Measurements from ENCODE around the gene HOXC11.

DNA sequence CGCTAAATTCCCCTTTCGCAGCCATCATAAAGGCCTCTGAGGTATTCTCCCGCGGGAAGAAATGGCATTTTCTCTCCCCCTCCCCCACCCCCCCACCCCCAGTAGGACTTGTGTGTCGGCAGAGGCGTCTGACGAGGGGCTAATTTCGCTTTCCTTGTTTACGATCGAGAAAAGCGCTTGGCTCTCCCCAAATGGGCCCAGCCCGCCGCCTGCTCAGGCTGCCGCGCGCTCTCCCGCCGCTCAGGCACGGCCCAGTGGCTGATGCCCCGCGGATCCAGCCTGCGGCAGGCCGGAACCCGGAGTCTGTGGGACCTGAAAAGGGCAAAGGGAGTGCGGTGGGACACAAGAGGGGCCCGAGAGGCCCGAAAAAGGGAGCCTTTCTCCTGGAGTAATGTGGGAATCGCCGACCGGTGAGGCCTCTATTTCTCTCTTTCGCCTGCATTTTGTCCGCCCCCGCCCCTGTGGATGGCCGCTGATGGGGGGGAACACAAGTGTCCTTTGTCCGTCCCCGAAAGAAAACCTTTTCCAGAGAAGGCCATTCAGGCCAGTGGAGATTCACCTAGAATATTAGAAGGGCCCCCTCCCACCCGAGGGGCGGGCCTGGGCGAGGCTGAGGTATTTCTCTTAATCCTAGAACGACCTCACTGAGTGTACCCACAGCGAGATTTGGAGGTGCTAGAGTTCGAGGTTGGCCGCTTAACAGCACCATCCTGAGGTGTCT lies 46.3 kb downstream of the HOXC11 start:
- TF ChIP-seq CTCF (IDR thresholded peaks at IDR 0.05), result no peak
- no peak for TF ChIP-seq POLR2A (IDR thresholded peaks at IDR 0.05)
- no peak for TF ChIP-seq EP300 (IDR thresholded peaks at IDR 0.05)
- TF ChIP-seq POLR2AphosphoS5 (IDR thresholded peaks at IDR 0.05), result no peak

Measured in sigmoid colon (tissue), 4 donors.